Fibroblast of skin of back (primary cell): ENCODE data around the gene LDLRAP1.

ENCODE experiments used
- DNase-seq: peaks from one replicate; pipeline ENCODE4 v3.0.0-alpha.2; 2013

LDLRAP1 gene

DNA sequence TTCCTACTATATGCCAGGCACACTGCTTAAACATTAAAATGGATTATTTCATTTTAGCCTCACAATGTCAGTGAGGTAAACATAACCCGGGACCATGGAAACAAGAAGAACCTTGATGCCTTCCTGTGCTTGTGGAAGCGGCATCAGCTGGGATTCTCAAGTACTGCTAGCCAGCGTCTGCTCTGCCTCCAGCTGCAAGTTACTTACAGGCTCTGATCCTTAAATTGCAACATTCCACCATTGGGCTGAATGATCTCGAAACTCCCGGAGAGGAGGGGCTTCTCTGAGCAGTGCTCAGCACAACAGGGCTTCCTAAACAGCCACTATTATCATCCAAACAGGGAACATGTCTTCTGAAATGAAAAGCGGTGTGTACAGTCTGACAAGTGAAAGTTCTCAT, 66.5 kb downstream of the LDLRAP1 start:
- DNase-seq = no peak

DNA sequence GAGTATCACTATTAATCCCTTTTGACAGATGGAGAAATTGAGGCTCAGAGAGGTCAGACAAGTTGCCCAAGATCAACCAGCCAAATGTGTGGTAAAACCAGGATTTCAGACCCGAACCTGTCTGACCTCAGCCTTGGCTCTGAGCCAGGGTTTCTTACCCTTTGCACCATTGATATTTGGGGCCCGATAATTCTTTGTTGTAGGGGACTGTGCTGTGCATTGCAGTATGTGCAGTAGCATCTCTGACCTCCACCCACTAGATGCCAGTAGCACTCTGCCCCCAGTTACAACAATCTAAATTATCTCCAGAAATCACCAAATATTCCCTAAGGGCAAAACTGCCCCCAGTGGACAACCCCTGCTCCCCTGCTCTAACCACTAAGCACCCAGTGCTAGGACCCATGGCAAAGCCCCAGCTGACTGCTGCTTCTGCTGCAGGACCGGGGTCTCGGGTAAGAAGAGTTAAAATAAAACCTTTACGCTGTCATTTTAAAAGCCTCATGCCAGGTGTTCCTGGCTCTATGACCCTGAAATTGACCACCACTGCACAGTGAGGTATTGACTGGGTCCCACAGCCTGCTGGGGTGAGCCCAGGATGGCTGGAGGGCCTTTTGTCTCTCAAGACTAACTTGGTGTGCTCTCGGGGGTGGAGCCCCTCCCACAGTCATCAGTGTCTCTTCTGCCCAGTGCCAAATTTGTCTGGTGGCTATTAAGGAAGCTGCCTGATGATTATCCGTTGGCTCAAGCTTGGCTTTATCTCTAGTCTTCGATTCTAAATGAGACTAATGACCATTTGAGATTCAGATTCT, 67.6 kb downstream of the LDLRAP1 start:
- no peak for DNase-seq

DNA sequence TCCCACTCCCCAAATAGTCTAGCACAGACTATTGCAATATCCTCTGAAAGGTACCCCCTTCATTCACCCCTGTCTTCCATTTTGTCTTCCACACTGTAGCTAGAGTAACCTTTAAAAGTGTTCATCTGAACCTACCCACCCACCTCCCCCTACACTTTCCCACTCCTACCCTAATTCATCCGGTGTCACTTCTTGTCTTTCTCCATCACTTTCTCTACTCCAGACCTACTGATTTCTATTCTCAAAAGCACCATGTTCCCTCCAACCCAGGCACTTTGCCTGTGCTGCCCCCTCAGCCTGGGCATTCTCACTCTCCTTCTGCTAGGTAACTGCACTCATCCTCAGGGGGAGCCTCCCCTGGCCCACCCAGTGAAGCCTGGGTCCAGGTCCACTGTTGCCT, 68.4 kb downstream of the LDLRAP1 start:
- DNase-seq = no peak

DNA sequence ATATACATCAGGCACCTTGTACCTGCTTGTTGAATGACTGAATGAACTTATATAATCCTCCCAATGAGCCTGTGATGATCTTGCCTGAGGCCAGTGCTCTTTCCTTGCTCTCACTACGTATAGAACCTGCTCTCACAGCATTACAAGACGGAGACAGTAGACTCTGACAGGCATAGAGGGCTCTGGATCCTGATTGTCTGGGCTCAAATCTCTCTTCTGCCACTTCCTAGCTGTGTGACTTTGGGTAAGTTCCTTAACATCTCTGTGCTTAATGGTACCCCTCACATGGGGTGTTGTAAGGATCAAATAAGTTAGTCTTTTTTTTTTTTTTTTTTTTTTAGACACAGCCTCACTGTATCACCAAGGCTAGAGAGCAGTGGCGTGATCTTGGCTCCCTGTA, 69.0 kb downstream of the LDLRAP1 start:
- DNase-seq = no peak

DNA sequence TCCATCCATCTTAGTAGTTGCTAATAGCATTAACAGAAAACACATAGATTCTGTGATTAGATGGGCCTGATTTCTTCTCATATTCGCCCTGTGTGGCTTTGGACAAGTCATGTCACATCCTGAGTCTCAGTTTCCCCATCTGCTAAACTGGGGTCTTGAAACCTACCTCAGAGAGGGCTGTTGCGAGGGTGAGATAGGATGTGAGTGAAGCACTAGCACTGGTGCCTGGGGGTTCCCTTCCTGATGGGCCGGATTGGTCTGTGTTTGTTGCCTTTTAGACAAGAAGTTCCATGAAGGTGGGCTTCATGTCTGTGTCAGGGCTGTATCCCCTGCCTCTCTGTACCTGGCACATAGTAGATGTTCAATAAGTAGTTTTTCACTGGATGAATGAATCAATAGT, 69.7 kb downstream of the LDLRAP1 start:
- no peak for DNase-seq

DNA sequence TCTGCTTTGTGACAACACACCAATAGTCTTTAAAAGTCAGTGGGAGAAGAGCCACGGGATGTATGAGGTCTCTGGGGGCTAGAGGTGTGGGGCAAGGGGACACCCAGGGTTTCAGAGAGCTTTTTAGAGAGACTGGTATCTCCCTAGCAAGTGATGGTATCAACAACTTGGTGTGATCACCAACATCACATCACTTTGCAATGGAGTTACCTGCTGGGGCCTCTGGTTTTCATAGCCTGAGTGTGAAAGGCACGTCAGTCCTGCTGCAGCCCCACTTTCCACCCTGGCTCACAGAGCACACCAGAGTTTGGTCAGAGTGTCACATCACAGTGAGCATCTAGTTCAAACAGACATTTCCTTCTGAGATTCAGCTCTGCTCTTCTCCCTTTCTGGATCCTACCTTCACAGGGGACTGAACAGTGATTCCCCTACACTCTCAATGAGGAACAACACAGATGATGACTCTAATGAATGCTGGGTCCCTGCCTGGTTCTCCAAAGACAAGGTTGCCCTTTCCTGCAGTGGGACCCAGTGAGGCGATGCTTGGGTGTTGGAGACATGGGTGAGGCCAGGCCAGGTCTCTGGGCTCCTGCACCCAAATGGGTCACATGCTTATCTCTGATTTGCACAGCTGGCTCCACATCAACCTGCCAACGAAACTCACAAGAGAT, 71.2 kb downstream of the LDLRAP1 start:
- DNase-seq = no peak

DNA sequence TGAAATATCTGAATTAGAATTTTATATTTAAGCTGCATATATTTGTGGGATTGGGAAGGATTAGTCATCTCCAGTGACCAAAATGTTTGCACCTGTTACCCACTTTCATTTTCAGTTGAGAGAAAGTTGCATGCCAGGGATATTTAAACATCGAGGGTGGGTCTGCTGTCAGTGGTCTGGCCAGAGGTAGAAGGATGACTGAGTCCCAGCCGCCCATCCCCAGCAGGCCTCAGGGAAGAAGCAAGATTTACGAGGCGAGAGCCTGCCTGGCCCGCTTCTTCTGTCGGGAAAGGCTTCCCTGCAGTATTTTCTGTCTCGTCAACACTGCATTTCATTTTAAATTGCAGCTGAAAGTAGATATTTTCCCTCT, 71.8 kb downstream of the LDLRAP1 start:
- no peak for DNase-seq

DNA sequence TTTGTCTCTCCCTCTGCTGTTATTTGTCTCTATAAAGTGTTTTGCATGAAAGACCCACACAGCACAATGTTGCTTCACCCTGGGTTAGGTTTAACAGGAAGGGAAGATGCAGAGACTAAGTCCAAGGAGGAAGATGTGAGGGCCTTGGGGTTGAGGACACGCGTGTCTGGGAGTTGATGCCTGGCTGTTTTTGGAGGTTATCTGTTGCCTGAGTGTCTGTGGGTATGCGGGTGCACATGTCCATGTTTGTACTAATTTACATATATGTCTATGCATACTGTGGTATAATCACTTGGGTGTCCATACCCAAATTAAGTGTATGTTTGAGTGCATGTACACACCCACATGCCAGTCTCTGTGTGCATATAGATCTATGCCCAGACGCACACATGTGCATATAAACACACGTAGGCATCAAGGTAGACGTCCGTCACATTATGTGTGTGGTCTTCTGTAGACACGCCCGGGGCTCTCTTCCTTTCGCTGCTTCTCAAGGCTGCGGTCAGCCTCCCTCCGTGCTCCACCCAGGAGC, 72.2 kb downstream of the LDLRAP1 start:
- DNase-seq = no peak

DNA sequence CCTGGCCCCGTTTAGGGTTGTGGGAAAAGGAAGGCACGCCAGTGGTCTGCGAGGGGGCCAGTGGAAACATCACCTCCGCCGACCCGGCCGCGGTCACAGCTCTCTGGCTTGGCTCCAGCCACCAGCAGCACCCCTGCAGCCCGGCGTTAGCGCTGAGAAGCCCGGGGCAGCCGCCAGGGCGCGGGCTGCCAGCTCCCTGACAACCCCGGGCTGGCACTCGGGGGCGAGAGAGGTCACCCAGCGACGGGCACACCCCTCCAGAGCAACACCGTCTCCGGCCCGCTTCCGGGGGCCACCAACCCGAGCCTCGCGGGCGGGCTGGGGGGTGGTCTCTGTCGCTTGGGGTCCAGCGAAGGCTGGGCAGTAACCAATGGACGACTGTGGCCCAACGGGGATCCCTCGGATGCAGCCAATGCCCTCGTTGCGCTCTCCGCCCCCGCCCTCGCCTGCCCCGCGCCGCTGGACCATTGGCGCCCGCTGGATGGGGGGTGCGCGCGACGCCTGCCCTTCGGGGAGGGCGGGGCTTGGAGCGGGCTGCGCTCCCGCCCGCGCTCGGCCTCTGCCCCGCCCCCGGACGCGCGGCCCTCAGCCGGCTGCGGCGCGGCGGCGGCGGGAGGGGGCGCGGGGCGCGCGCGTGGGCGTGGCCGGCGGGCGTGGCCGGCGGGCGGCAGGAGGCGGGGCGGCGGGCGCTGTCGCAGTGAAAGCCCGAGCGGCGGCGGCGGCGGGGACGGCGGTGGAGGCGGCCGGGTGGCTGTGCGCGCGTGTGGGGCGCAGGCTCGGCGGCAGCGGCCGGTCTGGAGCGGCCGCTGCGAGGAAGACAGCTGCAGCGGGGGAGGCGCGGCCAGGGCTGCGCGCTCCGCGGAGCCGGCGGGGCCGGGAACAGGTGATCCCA, 72.9 kb downstream of the LDLRAP1 start, which contains the start of gene MAN1C1:
Gene MAN1C1 (plus strand): TSS at position 697 of the 892 bp plus-strand sequence. CDS start 1,007 bp downstream, outside the sequence.
- DNase-seq = peak; percentile 77

DNA sequence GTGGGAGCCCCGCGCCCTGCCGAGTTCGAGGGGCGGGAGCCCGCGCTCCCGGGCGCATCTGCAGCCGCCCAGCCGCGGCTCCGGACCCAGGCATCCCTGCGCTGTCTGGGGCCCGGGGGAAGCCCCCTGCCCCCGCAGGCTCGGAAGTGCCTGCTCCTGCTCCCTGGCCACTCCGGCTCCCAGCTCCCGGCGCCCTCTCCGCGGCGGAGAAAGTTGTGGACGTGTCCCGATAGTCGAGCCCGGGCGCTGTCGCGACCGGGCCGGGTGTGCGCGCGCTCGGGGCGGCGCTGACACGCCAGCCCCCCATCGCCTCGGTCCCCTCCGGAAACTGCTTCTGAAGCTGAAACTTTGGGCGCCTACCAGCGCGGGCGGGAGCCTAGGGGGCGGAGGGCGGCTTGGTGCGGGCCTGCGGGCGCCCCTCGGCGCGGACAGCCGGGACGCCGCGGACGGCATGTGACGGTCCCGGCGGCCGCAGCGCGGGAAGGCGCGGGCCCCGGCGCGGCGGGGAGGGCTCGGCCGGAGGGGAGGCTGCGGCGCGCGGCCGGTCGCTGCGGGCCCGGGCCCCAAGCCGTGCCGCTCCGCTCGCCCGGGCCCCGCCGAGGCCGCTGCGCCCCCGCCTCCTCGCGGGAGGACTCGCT, 73.7 kb downstream of the LDLRAP1 start:
- DNase-seq = no peak

DNA sequence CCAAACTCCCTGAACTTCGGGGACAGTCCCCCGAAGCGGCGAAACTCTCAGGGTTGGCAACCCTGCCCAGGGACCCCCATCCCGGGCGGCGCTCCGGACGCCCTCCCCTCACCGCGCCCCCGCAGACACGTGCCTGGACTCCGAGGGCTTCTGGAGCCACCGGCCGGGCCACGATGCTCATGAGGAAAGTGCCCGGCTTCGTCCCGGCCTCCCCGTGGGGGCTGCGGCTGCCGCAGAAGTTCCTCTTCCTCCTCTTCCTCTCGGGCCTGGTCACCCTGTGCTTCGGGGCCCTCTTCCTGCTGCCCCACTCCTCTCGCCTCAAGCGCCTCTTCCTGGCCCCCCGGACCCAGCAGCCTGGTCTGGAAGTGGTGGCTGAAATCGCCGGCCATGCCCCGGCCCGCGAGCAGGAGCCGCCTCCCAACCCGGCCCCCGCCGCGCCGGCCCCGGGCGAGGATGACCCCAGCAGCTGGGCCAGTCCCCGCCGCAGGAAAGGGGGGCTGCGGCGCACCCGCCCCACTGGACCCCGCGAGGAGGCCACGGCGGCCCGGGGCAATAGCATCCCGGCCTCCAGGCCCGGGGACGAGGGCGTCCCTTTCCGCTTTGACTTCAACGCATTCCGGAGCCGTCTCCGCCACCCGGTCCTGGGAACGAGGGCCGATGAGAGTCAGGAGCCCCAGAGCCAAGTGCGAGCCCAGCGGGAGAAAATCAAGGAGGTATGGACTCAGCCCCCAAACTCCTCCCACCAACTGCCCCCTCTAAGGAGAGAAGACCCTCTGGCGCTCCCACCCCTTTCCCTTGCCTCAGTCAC, 74.4 kb downstream of the LDLRAP1 start:
- DNase-seq = no peak

DNA sequence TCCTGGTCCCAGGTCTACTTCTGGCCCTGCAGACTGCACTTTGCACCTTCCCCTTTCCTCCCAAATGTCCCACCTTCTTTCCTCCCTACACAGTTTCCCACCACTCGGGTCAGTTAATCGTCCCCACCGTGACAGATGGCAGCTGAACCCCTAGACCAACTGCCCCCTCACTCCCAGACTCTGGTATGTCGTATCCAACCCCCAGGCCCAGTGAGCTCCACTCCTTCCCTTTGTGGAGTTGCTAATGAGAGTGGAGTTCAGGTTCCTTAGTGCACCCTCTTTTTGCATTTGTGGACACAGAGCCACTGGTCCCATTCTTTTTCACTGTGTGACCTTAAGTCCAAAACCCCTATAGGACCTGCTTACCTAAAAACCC, 75.0 kb downstream of the LDLRAP1 start:
- no peak for DNase-seq
